Embryonic facial prominence (tissue), 1 donor: Measurements from ENCODE around the gene GTF3C1.

Source experiments
- DNase-seq: peaks from one replicate; pipeline ENCODE4 v3.0.0-alpha.2; 2016; ENCODE audit errors: extremely low spot score

Gene GTF3C1

DNA sequence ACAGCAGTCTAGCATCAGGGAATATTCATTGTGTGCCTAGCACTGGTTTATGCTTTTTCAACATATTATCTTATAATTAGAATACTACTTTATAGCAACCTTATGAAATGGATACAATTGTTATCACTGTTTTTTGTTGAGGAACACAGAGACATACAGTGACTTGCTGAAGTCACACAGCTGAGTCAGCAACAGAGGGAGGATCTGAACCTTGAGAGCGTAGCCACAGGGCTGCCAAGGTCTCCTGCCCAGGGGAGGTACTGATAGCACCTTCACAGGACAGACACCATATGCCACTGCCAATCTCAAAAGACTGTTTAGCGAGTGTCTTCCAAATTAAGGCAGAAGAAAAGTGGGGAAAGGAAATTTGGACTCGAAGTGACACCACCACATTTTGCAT is 63.0 kb downstream of the GTF3C1 start:
- DNase-seq, result no peak

DNA sequence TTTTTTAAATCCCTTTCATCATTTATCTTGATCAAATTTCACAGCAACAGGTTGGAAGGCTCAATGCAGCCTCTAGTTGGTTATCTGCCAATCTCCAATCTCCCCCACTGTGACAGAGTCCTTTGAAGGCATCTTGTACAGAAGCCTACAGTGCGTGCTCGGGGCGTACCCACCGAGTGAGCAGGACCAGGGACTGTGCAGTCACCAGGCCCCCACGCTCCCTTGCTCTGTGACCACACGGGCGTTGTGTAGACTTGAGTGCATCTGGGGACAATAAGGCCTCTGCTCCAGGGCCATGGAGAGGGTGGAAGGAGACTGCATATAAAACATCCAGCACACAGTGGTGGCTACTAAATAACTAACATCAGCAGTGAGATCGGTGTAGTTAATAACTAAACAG is 63.4 kb downstream of the GTF3C1 start:
- no peak for DNase-seq

DNA sequence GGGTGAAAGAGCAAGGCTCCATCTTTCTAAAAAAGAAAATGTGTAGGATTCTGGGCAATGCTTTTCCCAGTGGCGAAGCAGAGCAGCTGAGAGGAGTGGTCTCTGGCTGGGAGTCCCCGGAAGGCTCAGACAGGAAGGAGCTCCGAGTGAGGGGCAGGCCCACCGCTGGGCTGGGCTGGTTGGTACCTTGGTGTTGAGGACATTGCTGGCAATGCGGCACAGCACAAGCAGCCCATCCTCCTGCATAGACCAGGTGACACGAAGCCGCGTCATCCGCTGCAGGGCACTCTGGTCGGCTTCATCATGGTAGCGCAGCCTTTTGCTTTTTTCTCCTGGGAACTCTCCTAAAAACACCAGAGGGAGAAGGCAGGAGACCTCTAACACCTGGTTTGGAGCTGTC is 63.9 kb downstream of the GTF3C1 start:
- no peak for DNase-seq

DNA sequence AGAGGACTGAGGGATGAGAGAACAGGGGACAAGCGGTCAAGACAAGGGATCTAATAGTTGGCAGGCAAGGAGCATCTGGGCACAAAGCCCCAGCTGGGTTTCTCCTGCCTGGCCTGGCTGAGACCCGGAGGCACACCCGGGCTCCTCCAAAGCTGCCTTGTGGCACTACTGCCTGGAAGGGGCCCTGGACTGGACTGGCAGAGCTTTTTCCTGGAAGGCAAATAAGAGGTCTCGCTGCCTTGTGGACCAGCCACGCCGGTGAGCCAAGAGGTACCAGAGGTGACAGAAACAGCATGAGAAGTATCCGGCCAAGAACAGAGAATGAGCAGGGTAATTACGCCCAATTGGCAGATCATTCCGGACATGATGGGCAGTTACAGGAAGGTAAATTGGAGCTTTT is 64.6 kb downstream of the GTF3C1 start:
- no peak for DNase-seq

DNA sequence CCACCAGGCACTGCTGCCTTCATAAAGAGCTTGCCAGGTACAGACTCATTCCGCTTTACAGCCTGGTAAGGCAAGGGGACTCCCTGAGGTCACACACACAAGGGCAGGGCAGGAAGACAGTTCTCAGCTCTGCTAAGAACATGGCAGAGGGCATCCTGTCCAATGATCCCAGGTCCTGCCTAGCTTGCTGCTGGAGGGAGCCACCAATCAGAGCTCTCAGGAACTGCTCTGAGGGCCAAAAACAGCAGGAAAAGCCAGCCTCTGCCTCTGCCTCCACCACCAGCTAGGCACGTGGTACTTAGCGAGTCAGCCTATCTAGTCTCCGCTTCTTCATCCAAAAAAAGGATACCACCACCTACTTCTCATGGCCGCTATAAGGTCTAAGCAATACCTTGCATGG is 66.1 kb downstream of the GTF3C1 start:
- no peak for DNase-seq

DNA sequence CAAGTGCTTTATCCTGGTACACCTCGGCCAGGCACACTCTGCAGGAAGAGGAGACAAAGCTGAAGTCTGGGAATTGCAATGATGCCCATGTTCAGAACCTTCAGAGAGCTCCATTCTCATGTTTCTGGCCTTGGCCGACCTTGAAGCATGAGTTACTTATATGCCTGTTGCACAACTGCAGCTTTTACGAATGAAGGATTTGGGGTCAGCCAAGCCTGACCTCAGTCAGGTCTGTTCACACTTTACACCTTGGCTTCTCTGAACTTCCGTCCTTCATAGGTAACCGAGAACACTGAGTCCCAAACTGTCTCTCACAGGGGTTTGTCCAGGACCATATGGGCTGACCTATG is 66.7 kb downstream of the GTF3C1 start:
- DNase-seq, result no peak

DNA sequence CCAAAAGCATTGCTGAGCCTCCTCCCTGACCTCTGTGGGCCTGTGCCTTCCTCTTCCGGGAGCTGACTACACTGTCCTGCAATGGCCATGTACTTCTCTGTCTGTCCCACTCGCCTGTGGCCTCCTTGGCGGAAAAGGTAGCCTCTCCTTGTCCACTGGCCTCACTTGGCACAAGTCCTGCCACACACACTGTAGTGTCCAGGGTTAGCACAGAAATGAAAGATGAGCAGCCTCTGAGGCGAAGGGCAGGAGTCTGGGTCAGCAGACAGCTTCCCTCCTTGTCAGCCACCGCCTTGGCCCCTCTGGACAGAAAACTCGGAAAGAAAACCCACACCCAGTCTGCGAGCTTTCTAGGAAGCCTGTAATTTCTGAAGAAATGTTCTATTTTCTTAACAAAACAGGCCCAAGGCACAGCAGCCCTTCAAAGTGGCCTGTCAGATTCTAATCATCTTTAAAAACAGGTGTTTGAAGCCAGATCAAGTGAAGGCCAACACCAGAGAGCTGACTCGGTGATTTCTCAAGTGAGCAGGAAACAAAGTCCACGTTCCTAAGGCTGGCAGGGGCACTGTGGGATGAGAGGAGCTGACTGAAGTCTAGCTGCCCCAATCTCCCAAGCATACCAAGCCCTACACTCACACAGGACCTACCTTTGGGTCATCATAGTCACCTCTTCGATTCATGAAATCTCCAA is 67.2 kb downstream of the GTF3C1 start:
- DNase-seq, result no peak

DNA sequence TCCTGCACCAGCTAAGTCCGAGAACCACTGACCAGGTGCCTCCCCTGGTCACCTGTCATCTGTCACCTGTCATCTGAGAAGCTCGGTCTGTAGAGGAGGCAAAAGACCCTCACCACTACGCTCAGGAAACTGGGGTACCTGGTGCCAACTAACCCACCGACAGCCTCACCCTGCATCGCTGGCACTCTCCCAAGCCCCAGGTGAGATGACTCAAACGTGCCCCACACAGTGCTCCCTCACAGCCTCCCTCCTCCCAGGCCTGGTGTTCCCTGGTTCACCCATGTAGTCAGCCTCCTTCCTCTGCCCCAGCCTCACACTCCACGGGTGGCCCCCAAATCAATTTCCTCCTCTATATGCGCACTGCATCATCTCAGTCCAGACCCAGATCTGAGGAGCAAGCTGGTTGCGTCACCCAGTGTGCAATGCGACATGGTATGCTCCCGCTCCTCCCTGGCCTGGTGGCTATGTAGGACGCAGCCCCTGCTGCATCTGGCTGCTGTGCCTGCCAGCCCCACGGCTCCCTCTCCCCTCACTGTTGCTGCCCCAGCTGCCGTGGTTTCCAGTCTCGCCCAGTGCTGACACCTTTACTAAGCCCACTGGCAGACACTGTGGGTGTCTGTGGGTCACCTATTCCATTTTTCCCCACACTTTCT is 68.3 kb downstream of the GTF3C1 start:
- DNase-seq, result no peak

DNA sequence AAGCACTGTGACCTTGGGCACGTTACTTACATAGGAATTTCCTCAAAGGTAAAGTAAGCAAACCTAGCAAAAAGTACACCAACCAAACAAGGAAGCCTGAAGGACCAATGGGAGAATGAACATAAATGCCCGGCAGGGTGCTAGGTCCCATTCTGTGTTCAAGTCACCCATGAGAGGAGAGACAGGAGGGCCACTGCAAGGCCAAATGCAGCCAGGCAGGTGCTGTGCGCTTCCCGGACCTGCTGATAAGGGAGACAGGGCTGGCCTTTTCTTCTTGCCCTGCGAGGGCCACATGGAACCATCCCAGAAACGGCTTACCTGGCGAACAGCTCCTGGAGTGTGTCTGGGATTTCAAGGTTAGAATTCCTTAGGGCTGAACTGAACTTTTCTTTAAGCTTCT is 69.0 kb downstream of the GTF3C1 start:
- DNase-seq, result no peak

DNA sequence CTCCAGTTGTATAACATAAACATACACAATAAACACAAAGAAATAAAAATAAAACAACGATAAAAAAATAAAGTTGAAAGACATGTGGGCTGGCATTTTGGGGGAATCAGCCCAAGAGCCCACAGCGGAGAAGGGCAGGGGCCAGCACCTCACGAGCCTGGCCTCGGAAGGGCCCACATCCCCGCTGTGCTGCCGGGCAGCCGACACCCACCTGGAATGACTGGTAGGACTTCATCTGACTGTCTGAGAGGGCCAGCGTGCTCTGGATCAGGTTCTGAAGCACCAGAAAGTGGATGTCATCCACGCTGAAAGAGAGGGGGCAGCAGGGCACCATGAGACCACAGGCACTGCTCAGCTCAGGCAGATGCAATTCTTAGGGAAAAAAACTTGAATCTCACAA is 73.5 kb downstream of the GTF3C1 start:
- DNase-seq, result no peak

DNA sequence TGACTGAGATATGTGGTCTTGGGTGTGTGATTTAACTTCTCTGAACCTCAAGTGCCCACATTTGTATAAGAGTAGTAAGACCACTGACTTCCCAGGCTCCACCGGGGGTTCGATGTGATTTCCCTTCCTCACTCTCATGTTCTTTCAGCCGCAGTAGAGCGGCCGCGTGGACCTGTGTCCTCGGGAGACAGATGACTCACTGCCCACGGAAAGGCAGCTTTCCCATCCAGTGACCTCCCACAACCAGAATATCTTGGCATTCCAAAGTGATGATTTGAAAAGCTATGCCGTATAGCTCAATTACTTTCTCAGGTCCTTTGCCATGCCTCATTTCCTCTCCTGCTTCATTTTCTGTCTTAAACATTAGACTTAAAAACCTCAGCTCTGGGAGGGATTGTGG is 74.2 kb downstream of the GTF3C1 start:
- no peak for DNase-seq

DNA sequence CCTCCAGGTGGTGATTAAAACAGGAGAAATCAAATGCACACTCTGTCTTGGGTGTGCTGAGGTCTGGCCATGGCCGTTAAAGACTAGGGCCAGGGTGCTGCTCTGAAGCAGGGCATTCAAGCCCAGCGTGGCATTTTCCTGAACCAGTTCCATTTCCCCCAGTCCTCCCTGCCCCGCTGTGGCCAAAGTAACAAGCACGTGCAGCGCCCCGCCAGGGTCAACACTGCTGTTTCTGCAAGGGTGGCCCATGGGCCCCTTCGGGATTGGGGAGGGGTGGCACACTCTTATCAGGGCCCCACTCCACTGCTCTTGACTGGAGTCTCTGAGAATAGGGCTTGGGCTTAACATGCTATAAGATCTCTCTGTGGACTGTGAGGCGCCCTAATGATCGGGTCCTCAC is 74.8 kb downstream of the GTF3C1 start:
- DNase-seq, result no peak

DNA sequence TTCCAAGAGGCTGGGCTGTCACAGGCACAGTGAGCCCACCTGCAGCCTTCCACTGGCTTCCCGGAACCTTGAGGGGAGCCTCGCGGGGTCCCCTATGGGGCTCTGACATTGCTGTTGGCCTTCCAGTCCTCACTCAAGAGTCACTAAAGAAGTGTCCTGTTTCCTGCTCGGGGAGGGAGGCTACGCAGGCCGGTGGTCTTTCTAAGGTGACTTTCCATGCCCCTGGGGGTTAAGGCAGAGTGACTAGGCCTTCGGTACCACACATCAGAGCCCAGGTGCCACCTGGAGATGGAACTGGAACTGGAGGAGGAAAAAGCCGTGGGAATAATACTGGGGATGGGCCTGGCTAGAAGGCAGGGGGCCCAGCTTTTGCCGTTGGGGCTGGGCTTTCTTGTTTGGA is 75.7 kb downstream of the GTF3C1 start:
- no peak for DNase-seq

DNA sequence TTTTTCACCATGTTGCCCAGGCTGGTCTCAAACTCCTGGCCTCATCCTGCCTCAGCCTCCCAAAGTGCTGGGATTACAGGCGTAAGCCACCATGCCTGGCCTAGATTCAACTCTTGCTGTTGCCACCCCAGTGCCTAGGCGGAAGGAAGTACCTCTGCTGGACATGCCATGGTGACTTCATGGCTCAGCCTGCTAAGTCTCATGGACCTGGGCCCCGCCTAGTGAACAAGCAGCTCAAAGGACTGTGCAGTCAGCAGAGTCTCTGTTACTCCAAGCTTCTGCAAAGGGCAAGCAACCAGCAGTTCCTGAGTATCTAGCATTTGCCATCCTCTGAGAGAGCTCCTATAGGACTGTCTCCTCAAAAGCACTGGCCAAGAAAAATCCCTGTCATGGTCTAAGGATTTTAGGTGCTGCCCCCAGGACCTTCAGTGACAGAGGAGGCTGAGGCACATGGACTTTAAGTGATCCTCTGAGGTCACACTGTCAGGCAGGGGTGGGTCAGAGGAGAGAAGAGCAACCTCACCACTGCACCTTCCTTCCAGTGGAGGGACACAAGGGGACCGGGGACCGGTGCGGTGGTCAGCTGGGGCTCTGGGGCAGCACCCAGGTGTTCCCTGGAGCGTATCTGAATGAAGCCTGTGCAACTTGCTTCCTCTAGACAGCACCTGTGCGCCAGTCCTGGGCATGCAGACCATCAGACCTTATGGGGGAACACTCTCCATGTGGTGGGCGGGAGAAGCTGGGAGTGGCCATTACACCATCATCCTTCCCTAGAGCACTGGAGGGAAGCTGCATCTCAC is 76.4 kb downstream of the GTF3C1 start:
- DNase-seq, result no peak

DNA sequence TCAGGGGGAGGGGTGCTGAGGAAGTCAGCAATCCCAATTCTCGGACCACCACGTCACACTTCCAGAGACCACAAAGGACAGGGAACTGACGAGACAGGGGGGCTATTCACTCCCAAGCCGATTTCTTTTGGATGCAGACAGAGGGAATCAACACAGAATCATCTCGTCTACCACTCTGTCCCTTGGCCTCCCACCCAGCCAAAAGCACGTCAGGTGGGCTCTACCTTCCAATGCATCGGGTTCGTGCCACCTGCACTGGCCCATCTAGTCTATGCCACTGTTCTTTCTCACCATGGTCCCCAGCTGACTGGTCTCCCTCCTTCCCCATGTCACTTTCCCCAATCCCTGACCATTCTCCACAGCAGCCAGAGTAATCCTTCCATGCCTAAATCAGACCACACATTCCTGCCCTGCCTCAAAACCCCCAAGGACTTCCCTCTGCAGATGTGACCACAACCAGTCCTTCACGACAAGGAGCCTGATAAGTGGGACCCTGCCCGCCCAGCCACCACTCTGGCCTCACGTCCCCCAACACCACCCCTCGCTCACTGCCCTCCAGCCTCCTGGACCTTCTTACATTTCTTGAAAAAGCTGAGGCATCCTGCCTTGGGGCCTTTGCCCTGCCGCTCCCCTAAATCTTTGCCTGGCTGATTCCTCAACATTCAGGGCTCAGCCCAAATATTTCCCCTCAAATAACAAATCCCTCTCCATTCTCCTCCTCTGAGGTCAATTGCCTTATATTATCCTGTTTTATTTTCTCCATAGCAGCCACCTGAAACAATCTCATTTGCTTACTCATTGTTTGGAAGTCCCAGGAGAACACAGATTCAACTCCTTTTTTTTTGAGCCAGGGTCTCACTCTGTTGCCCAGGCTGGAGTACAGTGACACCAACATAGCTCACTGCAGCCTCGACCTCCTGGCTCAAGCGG is 77.4 kb downstream of the GTF3C1 start:
- no peak for DNase-seq

DNA sequence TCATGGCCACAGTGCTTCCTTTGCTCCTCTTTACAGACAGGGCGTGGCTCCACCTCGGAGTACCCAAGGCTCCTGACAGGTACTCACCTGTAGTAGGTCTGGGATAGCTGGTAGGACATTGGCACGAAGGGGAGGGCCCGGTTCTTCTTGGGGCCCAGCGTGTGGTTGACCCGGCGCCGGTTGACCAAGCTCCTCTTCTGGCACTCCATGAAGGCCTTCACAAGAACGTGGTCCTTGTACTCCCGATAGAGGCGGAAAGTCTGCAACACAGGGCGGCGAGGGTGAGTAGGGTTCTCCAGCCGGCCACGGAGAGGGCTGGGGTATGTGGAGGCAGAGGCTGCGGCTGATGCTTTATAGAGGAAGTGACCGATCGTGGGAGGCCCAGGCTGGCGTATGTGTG is 78.1 kb downstream of the GTF3C1 start:
- no peak for DNase-seq

DNA sequence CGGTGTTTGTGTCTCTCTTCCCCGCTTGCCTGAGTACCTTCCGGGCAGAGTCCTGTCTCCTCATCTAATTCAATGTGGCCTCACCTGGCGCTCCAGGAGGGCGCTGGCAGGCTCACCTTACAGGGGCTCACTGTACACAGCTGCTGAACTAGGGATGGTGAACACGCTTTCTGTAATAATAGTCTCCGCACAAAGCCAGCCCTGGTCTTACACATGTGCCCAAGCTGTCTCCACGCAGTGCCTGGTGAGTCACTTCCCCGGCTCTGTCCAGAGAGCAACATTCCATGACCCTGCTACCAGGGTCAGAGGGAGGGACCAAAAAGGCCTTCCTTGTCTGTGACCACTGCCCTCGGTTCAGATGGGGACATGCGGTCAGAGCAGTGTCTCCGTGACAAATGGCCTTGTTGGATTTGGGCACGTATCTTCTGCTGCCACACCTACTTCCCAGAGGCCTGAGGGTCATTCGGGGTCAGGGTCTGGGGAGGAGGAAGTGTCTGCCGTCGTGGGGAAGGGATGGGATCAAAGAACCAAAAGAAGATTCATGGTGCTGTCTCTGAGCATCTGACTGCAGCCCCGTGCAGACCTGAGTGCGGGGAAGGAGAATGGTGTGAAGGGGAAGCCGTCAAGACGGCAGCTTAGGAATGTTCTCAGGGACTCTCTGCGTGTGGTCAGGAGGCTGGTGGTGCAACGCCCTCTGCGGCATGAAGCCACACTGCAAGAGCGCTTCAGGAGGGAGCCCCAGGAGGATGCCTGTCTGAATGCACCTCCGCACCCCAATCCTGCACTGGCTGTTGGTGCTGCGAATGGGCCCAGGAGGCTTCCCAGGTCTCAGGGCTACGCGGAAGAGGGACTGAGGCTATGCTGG is 78.9 kb downstream of the GTF3C1 start:
- no peak for DNase-seq

DNA sequence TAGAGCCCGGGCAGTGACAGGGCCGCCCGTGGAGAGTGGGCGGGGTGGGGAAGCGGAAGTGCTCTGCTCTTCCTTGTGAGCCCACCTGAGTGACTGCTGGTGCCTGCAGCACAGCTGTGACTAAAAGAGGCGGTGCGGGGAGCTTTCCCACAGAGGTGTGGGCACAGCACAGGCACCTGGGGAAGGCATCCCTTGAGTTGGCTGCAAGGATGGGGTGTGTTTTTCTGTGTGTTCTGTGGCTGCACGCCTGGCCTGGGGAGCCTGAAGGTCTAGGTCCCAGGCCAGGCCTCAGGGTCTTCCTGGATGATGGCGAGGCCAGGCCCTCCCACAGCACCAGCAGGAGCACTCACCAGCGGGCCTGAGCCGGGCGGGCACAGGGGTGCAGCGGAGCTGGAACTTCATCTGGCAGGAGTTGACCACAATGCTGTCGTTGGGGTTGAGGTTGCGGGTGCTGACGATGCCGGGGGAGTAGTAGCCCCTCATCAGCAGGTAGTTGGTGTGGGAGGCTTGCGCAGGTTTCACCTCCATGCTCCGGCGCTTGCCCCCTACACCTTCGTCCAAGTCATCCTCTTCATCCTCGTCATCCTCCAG is 80.7 kb downstream of the GTF3C1 start:
- no peak for DNase-seq

DNA sequence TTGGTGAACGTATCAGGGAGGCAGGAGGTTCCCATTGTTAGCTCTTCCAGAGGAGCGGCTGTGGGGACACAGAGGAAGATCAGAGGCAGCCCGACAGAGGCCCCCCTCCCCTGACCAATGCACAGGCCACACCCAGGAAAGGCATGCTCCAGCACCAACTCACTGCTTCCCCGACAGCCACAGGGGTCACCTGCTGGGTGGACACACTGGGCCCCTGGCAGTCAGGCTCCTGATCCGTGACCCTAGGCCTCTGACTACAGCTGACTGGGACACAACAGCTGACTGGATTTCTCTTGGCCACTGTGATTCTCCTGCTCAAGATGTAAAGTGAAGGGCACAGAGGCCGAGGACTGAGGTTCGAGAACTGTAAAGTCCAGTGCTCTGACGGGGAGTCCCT is 84.2 kb downstream of the GTF3C1 start:
- no peak for DNase-seq

DNA sequence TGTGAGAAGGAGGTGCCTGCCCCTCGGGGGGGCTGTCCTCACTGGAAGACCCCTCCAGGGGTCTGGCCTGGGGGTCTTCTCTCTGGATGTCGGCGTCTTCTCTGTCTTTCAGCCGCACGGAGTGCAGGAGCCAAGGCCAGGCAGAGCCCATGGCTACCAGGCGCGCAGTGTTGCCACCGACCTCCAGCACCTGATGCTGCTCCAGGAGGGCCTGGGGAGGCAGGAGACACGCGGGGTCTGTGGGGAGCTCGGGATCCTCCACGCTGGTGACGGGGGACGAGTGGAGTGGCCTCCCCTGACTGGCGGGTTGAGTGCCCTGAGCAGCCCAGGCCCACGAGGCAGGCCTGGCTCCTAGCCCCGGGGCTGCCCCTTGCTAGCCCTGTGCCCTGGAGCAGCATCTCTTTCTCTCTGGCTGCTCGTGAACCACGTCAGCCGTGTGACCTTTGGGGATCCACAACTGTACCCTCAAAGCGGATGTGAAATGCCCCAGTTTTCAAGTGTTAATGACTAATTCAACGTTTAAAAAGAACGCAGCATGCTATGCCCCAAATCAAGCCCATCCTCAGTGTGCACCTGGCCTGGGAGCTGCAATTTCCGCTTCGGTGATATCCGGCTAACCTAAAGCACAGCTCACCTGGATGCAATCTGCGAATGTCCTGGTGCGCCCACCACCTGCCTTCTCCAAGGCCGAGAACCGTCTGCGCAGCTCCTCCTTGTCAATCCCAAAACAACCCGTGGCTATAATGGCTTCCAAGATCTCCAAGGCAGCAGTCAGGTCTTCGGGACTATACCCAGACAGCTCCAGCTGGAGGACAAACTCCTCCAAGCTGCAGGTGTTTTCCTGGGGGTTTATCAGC is 84.9 kb downstream of the GTF3C1 start:
- no peak for DNase-seq
